ENCODE measurements around the gene GSS. TPM values are rescaled to one million over a fixed set of nuclear protein-coding genes. Genes with fewer than 3 reads are reported as not detected.
A peak's percentile ranks its signal among the peaks of the same experiment; 100 is the strongest.
"Not testable (repeated sequence)": the region's sequence is repeated elsewhere in the genome, so short reads cannot be mapped to it uniquely, and the experiment has no call there.

The GSS gene
- total RNA-seq, 2 experiments from 2014 or later = 67.7 to 72.2 TPM

DNA sequence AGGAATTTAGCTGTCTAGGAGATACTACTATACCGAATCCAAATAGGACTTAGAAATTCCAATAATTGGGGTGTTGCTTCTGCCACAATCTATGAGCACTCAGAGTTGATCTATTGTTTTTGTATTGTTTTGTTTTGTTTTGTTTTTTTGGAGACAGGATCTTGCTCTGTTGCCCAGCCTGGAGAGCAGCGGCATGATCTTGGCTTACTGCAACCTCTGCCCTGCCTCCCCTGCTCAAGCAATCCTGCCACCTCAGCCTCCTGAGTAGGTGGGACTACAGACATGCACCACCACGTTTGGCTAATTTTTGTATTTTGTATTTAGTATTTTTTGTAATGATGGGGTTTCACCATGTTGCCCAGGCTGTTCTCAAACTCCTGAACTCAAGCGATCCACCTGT lies 71.8 kb downstream of the GSS start:
- intact Hi-C loops (cut with micrococcal nuclease) = loop anchor here (1.0 kb wide), 1 partner anchor 7 kb away; no protein-coding TSS in a partner anchor
- Mint-ChIP-seq H3K27ac (peak overlapping the region; percentile 30), H3K9me3 (no peaks in the 10 kb centered on the region), H3K4me1 (ENCODE audit: low read depth) (peaks cover 25% of the 10 kb centered on the region), H3K27me3 (no peaks in the 10 kb centered on the region), H3K4me3 (no peak overlapping the region), H3K36me3 (peaks cover 17% of the 10 kb centered on the region)
- DNase-seq = no peak
- CTCF ChIA-PET = interaction anchor here (1.2 kb wide), 2 partner anchors 8 to 10 kb away, joined by 5 to 6 read pairs; partner anchors contain the start of gene ACSS2
- POLR2A ChIA-PET = no interaction called here

DNA sequence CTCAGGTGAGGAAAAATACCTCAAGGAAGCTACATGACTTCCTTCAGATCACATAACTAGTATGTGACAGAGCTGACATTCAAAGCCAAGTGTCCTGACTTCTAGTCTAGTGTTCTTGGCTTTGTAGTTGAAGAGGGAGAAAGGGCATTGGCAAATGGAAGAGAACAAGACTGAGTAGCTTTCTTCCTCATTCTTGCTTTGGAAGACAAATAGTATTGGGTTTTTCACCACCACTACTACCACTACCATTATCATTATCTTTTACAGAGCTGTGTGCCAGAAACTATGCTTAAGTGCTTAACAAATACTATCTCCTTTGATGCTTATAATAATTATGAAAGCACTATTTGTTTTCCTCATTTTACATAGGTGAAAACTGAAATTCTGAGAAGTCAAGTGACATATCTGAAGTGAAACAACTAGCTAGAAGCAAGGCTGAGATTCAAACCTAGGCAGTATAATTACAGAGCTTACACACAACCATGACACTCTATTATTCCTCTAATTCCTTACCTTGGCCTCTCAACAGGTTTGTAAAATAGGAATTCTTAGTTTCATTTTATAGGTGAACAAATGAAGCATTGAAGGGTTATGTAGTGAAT lies 72.4 kb downstream of the GSS start:
- Mint-ChIP-seq H3K27me3 (no peaks in the 10 kb centered on the region), H3K36me3 (peaks cover 16% of the 10 kb centered on the region), H3K4me1 (ENCODE audit: low read depth) (peaks cover 21% of the 10 kb centered on the region), H3K27ac (peak overlapping the region; percentile 81), H3K9me3 (no peaks in the 10 kb centered on the region), H3K4me3 (no peak overlapping the region)
- intact Hi-C loops (cut with micrococcal nuclease) = loop anchor here (1.0 kb wide), 1 partner anchor 8 kb away; no protein-coding TSS in a partner anchor
- DNase-seq = no peak
- ChIA-PET CTCF (interaction anchor here (0.8 to 1.4 kb wide), 3 partner anchors 9 to 213 kb away, joined by 3 to 7 read pairs (median 6); partner anchors contain the start of gene GGT7), POLR2A (no interaction called here)

DNA sequence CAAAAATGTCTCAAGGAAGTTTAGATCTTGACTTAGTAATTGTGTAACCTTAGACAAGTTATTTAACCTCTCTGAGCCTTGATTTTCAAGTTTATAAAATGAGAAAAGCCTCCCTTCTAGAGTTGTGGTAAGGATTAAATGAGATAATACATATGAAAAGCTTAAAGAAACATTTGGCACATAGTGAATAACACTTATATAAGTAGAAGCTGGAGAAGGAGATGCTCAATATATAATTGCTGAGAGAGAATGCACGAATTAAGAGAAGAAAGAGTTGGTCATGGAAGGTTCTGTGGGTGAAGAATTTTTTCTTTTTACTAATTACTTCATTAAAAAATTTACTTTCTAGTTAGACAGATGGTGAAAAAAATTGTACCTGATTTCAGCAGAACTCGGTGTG lies 73.9 kb downstream of the GSS start:
- H3K4me1 Mint-ChIP-seq (ENCODE audit: low read depth) = peaks cover 27% of the 10 kb centered on the region
- H3K27me3 Mint-ChIP-seq = no peaks in the 10 kb centered on the region
- intact Hi-C loops (cut with micrococcal nuclease) = no loop called here
- ChIA-PET CTCF (no interaction called here), POLR2A (no interaction called here)
- H3K36me3 Mint-ChIP-seq = peaks cover 16% of the 10 kb centered on the region
- no peak overlapping the region for H3K4me3 Mint-ChIP-seq
- no peak overlapping the region for H3K27ac Mint-ChIP-seq
- no peaks in the 10 kb centered on the region for H3K9me3 Mint-ChIP-seq
- no peak for DNase-seq

DNA sequence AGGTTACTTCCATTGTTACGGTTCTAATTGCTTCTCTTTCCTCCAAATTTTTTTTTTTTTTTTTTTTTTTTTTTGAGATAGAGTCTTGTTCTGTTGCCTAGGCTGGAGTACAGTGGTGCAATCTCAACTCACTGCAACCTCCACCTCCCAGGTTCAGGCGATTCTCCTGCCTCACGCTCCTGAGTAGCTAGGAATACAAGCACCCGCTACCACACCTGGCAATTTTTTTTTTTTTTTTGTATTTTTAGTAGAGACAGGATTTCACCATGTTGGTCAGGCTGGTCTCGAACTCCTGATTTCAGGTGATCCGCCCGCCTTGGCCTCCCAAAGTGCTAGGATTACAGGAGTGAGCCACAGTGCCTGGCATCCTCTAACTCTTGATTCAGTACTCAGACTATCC lies 74.6 kb downstream of the GSS start:
- POLR2A ChIA-PET; H3K27me3 Mint-ChIP-seq; intact Hi-C loops (cut with micrococcal nuclease); H3K27ac Mint-ChIP-seq; DNase-seq; H3K9me3 Mint-ChIP-seq; H3K4me3 Mint-ChIP-seq: not testable (repeated sequence)
- CTCF ChIA-PET = interaction anchor here (2.1 kb wide), 1 partner anchor 76 kb away, joined by 10 read pairs; the partner anchor contains the start of gene MYH7B
- H3K36me3 Mint-ChIP-seq = peaks cover 15% of the 10 kb centered on the region
- H3K4me1 Mint-ChIP-seq (ENCODE audit: low read depth) = peaks cover 28% of the 10 kb centered on the region

DNA sequence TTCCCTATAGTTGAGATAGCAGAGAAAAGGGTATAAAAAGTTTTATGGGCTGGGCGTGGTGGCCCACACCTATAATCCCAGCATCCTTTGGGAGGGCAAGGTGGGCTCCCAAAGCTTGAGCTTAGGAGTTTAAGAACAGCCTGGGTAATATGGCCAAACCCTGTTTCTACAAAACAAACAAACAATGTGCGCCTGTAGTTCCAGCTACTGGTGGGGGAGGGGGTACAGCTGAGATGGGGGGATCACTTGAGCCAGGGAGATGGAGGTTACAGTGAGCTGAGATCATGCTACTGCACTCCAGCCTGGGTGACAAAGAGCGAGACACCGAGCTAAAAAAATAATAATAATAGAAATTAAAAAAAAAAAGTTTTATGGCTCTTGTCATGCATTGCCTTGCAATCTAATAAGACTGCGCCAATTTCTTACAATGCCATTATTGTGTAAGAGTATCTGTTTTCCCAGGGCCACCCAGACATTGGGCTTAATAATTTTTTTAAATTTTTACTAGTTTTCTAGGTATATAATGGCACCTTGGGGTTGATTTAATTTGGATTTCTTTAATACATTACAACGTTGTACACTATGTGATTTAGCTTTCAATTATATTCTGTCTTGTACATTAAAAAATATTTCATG lies 75.3 kb downstream of the GSS start:
- H3K27ac Mint-ChIP-seq = no peak overlapping the region
- ChIA-PET POLR2A (no interaction called here), CTCF (interaction anchor here (2.1 kb wide), 1 partner anchor 76 kb away, joined by 10 read pairs; the partner anchor contains the start of gene MYH7B)
- no peaks in the 10 kb centered on the region for H3K27me3 Mint-ChIP-seq
- no peak overlapping the region for H3K4me3 Mint-ChIP-seq
- H3K9me3 Mint-ChIP-seq = no peaks in the 10 kb centered on the region
- peaks cover 15% of the 10 kb centered on the region for H3K36me3 Mint-ChIP-seq
- peaks cover 34% of the 10 kb centered on the region for H3K4me1 Mint-ChIP-seq (ENCODE audit: low read depth)
- intact Hi-C loops (cut with micrococcal nuclease) = no loop called here
- DNase-seq = no peak

Small RNA genes within 50 kb of the gene (microRNA-seq; reads per million reads assigned to microRNA genes)
- gene MIR499A (ENCODE audit: borderline microRNAs expressed, borderline number of aligned reads, borderline replicate concordance) (not detected), gene MIR499B (ENCODE audit: borderline microRNAs expressed, borderline number of aligned reads, borderline replicate concordance) (not detected)

Other genes starting within 250 kb of the GSS start
- 10 to 100 TPM; 19.6 to 20.7 TPM for gene NCOA6, start 130.2 kb downstream of the GSS start, total RNA-seq
- gene GGT7, start 83.0 kb downstream of the GSS start, total RNA-seq = 10 to 100 TPM; 12.3 to 14.2 TPM
- gene ACSS2, start 79.2 kb downstream of the GSS start, total RNA-seq = 10 to 100 TPM; 45.6 to 47.7 TPM
- gene MYH7B, start 62 bp upstream of the GSS start, total RNA-seq = under 1 TPM; 0.50 to 0.61 TPM
- gene TRPC4AP, start 137.0 kb upstream of the GSS start, total RNA-seq = 10 to 100 TPM; 45.8 to 48.3 TPM
- gene EDEM2, start 191.5 kb upstream of the GSS start, total RNA-seq = 10 to 100 TPM; 17.3 to 19.9 TPM
- gene PROCR, start 216.3 kb upstream of the GSS start, total RNA-seq = 1 to 10 TPM; 1.0 to 1.1 TPM